Right lung (tissue), 5 donors: ENCODE results near the gene SCFD2. TPM values are rescaled to one million over a fixed set of nuclear protein-coding genes. Genes with fewer than 3 reads are reported as not detected.

ENCODE experiments used
- DNase-seq, 2 donors: peaks; one replicate each; pipeline ENCODE4 v3.0.0-alpha.2; 2013
- polyA plus RNA-seq, 5 donors: library from polyadenylated mRNA; unstranded; fragments of 120-200 nt; gene quantifications; one replicate each; pipeline versions ENCODE4 v1.2.1 to v1.2.3, GENCODE V29; 2013; ENCODE audit warnings: inconsistent platforms in 1 of 5, low replicate concordance in 1 of 5; ENCODE audit not compliant: insufficient read length in 5 of 5, insufficient read depth in 1 of 5

The SCFD2 gene
- polyA plus RNA-seq, 5 donors: 10.6 to 14.1 (median 13.5) TPM

DNA sequence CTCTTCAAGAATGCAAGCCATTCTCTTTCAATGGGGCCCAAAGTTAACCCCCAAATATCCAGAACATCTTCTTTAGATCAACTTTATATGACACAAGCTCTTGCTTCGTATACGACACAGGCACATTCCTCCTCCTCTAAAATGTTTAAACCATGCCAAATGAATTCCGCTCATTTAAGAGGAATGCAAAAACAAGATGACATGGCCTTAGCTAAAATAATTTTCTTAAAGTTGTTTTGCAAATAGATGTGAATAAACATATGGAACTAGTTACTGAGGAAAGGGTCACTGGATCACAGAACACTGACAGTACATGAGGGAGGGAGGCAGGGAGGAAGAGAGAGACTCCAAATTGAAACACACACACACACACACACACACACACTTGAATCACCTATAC lies 406.3 kb downstream of the SCFD2 start:
- DNase-seq: peak in 1 of 2 donors; percentile 22

DNA sequence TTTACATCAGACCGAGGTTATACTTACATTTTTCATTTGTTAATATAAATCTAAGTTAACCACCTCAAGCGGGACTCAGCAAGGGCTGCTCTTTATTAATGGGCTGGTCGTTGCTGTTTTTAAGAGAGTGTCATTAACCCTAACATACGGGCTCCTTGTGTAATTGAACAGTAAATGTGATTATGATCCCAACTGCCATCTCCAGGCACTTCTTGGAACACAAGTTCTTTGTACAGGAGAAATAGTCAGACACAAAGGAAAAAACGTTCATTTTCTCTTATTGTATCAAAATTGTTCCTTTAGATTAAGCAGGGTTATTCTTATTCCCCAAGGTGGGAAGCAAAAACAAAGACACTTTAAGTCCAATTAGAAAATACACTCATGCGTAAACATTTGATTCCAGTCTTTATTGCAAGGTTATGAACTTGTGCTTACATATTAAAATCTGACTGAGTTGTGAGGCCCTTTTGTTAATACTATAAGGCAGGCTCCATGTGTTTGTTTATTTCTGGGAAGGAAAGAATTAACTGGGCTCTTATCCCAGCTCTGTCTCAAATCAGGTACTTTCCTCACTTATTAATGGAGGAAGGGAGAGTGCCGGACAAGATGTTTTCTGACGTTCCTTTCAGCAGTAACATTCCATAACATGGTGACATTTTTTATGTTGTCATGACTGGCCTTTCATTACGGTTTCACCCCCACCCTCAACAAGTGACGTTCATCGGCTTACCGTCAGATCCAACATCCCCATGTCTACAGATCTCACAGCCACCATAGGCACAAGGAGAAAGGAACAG lies 407.8 kb downstream of the SCFD2 start:
- DNase-seq: peak in 1 of 2 donors; percentile 18

DNA sequence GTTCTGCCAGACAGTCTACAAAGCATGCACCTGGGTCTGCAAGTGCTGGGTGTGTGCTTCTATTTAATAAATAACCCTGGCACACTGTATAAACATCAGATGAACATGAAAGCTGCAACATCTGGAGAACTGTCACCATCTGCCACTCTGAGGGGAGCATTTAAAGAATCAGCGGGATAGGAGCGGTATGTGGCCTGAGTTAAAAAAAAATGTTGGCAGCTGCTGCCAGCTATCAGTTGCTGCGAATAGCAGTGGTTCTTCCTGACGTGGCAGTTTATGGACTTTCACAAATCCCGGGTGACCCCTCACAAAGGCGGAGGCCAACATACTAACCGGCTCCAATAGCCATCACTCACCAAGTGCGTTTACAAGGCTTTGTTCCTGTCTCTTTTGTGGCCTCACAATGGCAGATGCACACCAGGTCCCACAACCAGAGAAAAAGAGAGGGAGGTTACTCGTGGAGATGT lies 408.6 kb downstream of the SCFD2 start:
- DNase-seq: peak in 1 of 2 donors; percentile 52

DNA sequence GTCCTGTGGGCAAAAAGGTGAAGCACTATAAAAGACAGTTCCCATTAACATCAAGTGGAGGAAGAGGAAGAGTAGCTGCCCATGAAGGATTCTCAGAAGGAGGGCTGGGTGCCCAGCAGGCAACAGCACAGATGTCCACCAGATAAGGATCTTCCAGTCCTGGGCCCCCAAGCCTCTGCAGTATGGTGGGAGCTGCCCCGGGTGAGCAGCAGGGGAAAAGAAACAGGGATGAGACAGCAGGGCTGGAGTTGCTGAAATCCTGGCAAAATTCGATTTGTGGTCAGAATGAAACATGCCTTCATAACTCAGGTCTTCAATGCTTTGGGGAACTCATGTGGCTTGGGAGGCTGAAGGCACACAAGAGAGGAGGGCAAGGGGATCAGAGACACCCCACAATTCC lies 409.2 kb downstream of the SCFD2 start:
- no peak for DNase-seq

DNA sequence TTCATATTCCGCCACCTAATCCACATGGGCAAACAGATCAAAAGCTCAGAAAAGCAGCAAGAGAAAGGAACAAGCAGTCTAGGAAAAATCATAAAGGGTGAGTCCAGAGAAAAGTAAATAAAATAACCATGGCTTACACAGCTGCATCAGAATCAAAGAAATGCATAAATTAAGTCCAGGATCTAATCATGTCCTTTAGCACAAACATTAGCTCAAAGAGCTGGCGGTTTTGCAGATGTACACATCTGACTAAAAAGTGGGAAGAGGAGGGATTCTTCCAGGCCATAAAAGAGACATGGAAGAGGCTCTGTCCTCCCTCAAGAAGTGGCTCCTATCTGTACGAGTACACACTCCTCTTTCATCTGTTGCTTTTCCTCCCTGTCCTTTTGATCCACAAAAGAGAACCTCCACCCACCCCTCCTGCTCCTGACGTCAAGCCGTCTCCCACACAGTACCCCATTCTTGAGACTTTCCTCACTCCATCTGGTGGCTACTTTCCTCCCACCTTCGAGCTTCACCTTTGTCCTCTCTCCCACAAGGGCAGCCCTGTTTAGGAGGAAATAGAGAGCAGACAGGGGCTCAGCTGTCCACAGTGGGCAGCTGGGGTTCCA lies 411.2 kb downstream of the SCFD2 start:
- DNase-seq: no peak

DNA sequence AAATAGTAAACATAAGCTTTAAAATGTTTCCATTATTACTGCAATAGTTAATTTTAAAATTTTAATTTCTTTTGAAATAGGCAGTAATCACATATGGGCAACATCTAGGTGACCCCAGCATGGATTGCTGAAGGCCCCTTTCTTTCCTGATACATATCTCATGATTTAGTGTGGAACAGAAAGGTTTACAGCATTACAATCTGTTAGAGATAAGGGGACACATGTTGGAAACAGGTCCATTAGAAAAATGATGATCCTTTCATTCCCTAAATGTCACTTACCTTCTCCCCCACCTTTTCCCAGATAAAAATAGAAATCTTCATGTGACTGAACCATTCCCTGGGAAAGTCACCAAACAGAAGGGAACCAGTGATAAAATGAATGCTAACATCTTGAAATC lies 413.3 kb downstream of the SCFD2 start:
- DNase-seq: no peak

DNA sequence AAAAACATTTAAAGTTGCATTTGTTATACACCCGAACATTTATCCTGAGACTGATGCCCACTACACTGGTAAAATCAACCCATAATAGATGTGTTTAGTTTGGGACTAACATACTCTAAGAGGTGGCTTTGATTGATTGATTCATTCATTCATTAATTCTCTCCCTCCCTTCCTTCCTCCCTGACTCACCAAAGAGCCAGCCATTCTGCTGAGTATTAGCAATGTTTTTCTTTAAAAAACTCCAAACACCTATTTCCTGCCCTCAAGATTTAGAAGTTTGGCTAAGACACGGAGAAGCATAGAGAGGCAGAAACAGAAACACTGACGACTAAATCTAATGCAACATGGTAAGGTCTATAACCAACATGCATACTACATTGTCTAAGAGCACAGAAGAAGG lies 414.8 kb downstream of the SCFD2 start:
- DNase-seq: no peak

DNA sequence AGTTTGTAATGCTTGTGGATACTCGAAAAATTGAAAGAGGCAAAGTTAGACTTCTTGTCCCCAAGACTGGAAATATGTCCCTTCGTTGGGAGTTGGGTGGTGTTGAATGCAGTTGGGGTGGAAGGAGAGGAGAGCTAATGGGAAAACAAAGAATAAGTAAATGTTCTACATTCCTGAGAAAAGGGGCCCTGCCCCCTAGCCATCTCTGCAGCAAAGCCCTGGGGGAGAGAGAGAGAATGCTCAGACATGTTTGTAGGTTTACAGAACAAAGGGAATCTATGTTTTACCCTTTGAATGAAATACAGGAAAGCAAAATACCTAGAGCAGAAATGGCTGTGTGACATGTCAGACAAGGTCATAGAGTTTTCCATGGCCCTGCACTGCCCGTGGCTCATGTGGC lies 415.6 kb downstream of the SCFD2 start:
- no peak for DNase-seq

DNA sequence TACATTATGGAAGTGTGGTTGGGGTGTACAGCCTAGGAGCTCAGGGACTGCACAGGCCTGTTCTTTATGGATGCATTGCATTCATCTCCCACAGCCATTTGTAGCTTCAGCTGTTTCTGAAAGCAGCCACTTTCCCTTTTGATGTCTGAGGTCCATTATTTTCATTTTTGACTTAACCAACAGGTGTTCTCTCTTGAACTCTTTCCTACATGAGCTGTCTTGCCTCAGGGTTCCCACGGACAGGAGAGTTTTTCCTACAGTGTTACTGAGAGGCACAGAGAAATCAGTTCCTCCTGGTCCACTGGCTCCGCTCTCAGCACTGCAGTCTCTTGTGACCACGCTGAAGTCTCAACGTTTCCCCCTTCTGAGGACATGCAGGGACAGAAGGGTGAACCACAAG lies 416.5 kb downstream of the SCFD2 start:
- DNase-seq: no peak

DNA sequence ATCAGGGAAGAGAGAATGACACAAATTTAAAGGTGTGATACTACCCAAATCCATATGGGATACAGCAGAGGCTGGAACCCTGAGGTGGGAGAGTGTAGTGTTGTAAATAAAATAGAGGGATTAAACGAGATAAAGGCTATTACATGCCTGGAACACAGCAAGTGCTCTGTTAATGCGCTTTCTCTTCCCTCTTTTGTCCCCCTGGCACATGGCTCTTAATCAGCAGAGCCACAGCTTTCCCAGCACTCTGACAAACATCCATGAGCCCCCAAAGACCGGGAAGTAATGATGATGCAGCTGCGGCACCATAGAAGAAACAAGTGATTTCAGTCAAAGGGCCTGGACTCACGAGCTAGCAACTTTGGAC lies 417.8 kb downstream of the SCFD2 start:
- no peak for DNase-seq

DNA sequence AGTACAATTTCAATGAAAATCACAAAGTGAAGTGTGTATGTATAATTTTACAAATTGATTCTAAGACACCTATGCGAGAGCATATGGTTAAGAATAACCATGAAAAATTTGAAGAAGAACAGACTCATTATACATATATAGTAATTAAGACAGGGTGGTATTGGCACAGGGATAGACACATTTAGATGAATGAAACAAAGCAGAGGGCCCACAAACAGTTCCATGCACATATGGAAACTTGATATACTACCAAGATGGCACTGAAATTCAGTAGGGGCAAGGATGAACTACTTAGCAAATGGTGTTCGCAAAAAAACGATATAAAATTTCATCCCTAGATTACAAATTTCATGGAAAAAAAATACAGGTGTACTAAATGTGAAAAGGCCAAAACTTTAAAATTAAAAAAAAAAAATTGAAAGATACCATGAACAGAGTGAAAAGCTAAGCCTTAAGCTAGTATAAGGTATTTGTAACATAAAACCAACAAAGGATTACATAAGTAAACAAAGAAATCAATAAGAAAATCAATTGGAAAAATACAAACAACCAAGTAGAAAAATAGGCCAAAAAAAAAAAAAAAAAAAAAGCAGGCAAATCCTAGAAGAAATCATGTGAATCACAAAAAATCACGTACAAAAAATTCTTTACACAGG lies 418.3 kb downstream of the SCFD2 start:
- DNase-seq: no peak

DNA sequence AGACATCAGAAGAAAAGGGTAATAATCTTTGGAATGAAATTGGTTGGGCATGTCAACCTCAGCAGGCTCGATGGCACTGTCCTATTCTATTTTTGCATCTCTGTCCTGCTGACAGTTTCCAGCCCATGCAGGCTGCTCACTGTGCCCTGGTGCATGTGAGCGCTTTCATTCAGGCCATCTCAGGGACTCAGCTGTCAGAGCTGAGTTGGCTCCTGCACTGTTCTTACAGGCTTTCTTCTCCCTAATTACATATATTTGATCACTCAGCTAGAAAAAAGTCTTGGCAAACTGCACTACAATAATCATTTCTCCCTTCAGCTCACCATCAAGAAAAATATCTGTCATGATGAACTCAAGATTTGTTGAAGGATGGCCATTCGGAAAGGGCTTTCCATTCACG lies 419.0 kb downstream of the SCFD2 start:
- no peak for DNase-seq

DNA sequence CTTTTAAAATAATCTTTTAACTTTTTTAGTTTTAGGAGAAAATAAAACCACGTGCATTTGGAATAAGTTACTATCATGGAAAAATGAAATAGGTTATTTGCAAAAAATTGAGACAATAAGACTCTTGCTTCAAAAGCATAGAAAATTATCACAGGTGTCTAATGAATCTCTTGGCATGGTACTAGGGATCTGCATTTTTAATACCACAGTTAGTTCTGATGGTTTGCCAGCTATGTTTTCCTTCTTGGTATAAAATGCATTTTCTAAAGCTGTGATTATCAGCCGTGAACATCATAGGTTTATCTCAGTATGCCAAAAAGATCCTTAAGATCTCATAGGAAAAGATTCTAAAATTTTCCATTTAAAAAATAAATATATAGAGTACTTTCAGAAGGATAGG lies 419.9 kb downstream of the SCFD2 start:
- DNase-seq: no peak

DNA sequence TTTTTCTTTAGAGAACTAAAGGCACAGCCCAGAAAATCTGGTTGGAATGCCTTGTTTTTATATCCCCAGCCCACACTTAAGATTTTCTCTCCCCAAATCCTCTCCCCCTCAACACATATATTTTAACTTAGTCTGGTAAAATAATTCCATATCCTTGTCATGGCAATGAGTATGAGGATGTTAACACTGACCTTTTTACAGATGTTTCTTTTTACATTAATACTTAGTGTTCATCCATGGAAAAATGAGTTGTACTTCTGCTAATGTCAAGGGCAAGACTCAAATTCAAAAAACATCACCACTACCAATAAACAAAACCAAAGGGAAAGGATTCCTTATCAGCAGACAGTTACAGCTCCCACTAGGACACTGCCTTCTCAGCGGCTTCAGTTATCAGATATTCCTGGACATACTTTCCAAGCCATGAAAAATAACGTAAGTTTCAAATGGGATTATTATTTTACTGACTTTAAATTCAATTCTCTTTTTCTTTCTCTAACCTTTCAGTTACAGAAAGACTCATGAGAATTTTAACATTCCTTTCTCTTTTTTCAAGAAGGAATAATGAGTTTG lies 420.4 kb downstream of the SCFD2 start:
- DNase-seq: no peak

DNA sequence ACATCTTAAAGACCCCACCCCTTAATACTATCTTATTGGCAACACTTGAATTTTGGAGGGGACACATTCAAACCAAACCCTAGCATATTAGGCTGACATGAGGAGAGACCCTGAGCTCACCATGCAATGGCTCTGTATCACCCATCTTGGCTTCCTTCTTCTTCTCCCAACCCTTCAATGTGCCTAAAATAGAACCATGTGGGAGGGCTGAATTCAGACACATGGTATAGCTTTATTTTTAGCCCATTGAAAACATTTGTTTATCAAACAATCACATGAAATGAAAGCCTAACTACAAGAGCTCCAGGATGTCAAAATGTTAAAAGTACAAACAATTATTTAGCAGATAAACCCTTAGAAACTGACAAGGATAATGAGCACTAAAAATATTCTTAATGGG lies 422.2 kb downstream of the SCFD2 start:
- DNase-seq: no peak

DNA sequence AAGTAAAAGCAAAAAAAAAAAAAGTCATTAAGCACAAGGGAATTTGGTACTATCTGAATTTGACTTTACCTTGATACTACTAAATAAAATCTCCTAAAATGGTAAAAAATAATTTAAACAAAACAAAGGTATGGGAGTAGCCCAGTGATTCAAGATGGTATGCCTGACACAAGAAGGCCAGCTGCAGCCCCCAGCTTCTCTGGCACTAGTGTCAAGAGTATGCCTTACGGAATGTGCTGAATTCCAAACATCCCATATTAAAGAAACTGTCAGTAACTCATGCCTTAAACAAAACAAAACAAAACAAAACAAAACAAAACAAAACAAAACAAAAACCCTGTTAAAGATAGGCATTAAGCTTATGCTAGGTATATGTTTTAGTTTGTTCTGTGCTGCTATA lies 422.9 kb downstream of the SCFD2 start:
- DNase-seq: no peak

DNA sequence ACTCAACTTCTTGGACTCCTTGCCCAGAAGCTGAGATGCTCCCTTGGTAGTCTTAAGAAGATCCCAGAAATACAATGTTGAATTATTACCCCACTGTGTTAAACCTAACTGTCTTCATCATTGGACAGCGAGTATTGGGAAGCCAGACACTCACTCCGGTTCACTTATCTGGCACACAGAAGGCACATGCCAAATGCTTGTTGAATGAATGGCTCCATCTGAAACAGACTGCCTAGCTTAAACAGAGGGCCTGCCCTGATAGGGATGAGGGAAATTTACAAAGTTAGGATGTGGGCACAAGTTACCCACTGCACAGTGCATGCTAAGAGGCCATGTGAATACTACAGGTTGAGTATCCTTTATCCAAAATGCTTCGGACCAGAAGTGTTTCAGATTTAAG lies 424.4 kb downstream of the SCFD2 start:
- DNase-seq: no peak

DNA sequence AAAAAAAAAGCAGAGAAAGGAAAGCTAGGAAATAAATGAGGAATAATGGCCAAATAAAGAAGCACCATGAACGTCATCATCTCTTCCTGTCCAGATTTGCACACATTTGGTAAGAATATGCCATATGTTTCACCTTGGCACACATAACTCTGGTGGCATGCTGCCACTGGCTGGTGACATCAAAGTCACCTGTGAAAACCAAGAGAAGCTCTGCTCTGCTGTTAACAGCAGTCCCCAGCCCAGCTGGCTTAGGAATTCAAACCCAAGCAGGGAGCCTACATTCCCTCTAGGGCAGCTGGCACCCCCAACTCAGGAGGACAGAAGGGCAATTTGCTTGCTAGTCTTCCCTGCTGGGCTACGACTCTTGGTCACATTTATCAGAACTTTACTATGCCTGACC lies 426.1 kb downstream of the SCFD2 start:
- DNase-seq: no peak

DNA sequence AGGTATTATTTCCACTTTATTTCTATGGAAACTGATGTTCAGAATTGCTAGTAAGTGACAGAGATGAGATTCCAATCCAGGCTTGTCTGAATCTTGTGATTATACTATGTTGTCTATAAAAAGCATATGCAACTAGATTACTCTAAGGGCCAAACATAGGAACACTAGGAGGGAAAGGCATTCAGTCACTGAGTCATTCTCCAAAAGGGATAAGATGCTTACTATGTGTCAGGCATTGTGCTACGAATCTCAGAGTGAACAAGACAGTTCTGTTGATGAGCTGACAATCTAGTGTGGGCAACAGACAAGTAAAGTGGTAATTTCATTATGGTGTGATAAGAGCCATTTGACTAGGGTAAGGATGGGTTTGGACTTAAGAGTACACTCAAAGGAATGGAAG lies 426.5 kb downstream of the SCFD2 start:
- no peak for DNase-seq

DNA sequence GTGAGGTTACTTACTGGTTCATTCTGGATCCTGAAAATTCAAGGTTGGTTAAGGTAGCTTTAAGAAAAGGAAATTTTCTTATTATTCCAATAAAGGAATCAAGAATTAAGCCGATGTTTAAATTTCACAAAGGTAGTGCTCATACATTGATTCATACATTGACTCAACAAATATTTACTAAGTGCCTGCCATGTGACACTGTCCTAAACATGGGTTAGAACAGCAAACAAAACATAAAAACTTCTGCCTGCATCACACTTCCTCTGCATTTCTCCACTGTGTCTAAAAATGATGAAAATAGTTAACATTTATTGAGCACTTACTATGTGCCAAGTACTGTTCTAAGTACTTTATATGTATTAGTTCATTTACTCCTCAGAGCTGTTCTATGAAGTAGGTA lies 428.0 kb downstream of the SCFD2 start:
- no peak for DNase-seq

DNA sequence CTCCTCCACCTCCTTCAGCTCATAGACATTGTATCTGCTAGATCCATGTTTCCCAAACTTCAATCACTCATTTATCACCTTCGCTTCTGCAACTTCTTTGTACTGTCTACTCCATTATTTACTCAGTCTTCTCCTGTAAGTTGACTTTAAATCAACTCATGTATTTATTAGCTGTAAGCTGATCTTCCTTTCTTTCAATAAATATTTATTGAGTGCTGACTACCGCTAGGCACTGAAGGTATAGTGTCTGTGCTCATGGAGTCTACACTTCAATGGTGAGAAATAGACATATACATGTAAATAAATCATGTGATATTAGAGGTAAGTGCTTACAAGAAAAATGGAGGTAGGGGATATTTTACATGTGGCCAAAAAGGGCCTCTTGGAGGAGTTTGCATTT lies 429.1 kb downstream of the SCFD2 start:
- no peak for DNase-seq

DNA sequence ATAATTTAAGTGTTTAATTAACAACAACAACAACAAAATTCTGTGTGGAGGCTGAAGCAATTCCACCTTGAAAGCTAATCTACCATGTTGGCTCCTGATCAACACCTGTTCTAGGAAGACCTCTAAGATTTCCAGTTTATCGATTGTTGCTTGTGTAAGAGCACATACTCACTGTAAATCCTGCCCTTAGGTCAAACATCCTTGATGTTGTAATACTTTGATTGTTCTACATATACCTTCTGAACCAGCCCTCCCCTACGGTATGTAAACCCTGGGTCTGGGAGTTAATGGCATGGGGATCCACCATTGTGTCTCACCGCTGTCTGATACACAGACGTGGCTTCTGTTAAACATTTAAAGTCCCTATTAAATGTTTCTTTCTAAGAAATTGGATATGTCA lies 430.5 kb downstream of the SCFD2 start:
- DNase-seq: no peak

DNA sequence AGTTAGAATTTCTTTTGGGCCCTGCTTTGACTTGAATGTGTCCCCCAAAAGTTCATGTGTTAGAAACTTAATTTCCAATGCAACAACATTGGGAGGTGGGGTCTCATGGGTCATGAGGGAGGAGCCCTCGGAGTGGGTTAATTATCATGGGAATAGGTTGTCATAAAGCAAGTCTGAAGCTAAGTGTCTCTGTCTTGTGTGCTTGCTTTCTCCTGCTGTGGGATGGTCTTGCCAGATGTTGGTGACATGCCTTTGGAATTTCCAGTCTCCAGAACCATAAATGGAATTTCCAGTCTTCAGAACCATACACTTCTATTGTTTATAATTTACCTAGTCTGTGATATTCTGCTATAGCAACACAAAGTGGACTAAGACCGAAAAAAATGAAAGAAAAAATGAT lies 432.1 kb downstream of the SCFD2 start:
- no peak for DNase-seq
